Activated naive CD4-positive, alpha-beta T cell treated with anti-CD3 and anti-CD28 coated beads, Interleukin-2, amount 10 ng/mL, durations not matched to agents 7 days and 5 days (primary cell): ENCODE measurements around the gene HMGB1.
A peak's percentile ranks its signal among the peaks of the same experiment; 100 is the strongest.

Experiments used
- CTCF ChIA-PET: fragments of 350-600 bp; sonication (Branson Sonifier 250); formaldehyde crosslinking; loops from one replicate; lab custom pipeline; 2021; ENCODE audit warnings: antibody characterized with exemption; lab: Charles Lee
- DNase-seq: peaks from one replicate; pipeline ENCODE4 v3.0.0-alpha.2; 2020
- H3K27ac Mint-ChIP-seq: one replicate; pipeline ENCODE4 v1.8.0; 2021; ENCODE audit warnings: mild to moderate bottlenecking, moderate library complexity, mixed read lengths
- H3K27me3 Mint-ChIP-seq: one replicate; pipeline ENCODE4 v1.8.0; 2021; ENCODE audit warnings: mild to moderate bottlenecking, mixed read lengths
- H3K36me3 Mint-ChIP-seq: one replicate; pipeline ENCODE4 v1.8.0; 2021; ENCODE audit warnings: mixed read lengths
- H3K4me1 Mint-ChIP-seq: one replicate; pipeline ENCODE4 v1.8.0; 2021; ENCODE audit warnings: mixed read lengths
- H3K4me3 Mint-ChIP-seq: one replicate; pipeline ENCODE4 v1.8.0; 2021; ENCODE audit warnings: mild to moderate bottlenecking, moderate library complexity, mixed read lengths
- H3K9me3 Mint-ChIP-seq: one replicate; pipeline ENCODE4 v1.8.0; 2021; ENCODE audit warnings: mixed read lengths

Gene HMGB1

DNA sequence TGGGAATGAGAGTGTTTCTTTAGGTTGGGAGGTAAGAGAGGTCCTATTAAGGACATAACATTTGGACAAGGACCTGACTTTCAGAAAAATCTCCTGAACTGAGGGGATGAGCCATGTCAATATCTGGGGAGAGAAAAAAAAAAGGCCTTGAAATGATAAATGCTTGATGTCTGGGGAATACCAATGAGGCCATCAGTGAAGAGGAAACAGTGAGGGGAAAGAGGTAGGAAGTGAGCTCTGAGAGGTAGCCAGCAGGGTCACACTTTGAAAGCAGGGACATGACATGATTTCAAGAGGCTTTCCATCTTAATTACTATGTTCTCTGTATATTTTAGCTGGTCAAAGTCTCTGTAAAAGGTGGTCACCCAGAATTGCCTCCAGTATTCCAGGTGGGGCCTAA lies 53.4 kb downstream of the HMGB1 start:
- Mint-ChIP-seq H3K9me3 (no peaks in the 10 kb centered on the region), H3K27me3 (no peaks in the 10 kb centered on the region), H3K4me3 (no peak overlapping the region), H3K4me1 (peaks cover 40% of the 10 kb centered on the region), H3K27ac (no peak overlapping the region), H3K36me3 (peaks cover 2% of the 10 kb centered on the region)
- no peak for DNase-seq
- CTCF ChIA-PET: interaction anchor here (1.1 kb wide), 1 partner anchor 12 kb away, joined by 3 read pairs; no protein-coding TSS in a partner anchor

DNA sequence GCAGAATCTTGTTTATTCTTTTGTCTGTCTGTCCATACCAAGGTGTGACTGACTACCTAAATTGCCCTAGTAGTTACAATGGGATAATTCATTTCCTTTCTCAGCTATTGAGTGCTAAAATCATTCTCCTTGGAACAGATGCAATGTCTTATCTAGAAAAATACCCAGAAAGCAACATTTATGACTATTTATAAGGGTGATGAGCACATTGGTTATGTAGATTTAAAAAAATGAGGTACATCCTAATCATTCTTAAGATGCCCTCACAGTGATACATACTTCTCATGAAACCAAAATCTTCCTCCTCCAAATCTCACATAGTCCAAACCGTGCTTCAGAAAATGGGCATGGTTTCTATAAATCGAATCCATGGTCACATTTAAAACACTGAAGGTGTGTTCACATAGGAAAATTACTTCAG lies 55.0 kb downstream of the HMGB1 start:
- Mint-ChIP-seq H3K36me3 (peaks cover 2% of the 10 kb centered on the region), H3K27ac (no peak overlapping the region)
- CTCF ChIA-PET: interaction anchor here (0.6 to 1.2 kb wide), 2 partner anchors 9 to 36 kb away, joined by 3 read pairs; no protein-coding TSS in a partner anchor

DNA sequence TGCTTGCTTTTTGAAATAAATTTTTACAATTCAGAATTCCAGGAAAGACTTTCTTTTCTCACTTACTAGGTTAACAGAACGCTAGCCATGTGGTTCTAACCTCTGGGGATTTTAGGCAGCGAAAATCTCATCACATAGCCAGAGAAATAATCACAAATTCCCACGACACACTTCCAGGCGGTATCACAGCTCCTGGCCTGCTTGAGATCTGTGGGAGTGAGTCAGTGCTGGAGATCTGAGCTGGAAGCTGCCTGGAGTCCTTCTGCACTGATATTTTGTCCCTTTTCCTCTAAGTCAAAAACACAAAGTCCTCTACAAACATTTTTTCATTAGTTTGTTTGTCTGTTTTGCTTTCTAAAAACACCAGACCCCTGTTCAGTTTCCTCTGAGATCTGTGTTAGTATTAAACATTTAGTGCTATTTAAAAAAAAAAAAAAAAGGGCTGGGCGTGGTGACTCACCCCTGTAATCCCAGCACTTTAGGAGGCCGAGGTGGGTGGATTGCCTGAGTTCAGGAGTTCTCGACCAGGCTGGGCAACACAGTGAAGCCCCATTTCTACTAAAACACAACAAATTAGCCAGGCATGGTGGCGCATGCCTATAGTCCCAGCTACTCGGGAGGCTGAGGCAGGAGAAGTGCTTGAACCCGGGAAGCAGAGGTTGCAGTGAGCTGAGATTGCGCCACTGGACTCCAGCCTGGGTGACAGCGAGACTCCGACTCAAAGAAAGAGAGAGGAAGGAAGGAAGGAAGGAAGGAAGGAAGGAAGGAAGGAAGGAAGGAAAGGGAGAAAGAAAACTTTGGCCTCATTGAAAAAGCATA lies 55.6 kb downstream of the HMGB1 start:
- H3K4me1 Mint-ChIP-seq: peaks cover 37% of the 10 kb centered on the region
- no peak overlapping the region for H3K27ac Mint-ChIP-seq
- DNase-seq: no peak
- H3K27me3 Mint-ChIP-seq: peaks cover 12% of the 10 kb centered on the region
- H3K9me3 Mint-ChIP-seq: no peaks in the 10 kb centered on the region
- CTCF ChIA-PET: interaction anchor here (0.6 kb wide), 1 partner anchor 9 kb away, joined by 3 read pairs; no protein-coding TSS in a partner anchor
- no peak overlapping the region for H3K4me3 Mint-ChIP-seq
- H3K36me3 Mint-ChIP-seq: peaks cover 2% of the 10 kb centered on the region

More for the DNA sequence above, 55.0 kb downstream of the HMGB1 start:
- Mint-ChIP-seq H3K9me3 (no peaks in the 10 kb centered on the region), H3K27me3 (peaks cover 12% of the 10 kb centered on the region), H3K4me3 (no peak overlapping the region), H3K4me1 (peaks cover 43% of the 10 kb centered on the region)
- DNase-seq: no peak

DNA sequence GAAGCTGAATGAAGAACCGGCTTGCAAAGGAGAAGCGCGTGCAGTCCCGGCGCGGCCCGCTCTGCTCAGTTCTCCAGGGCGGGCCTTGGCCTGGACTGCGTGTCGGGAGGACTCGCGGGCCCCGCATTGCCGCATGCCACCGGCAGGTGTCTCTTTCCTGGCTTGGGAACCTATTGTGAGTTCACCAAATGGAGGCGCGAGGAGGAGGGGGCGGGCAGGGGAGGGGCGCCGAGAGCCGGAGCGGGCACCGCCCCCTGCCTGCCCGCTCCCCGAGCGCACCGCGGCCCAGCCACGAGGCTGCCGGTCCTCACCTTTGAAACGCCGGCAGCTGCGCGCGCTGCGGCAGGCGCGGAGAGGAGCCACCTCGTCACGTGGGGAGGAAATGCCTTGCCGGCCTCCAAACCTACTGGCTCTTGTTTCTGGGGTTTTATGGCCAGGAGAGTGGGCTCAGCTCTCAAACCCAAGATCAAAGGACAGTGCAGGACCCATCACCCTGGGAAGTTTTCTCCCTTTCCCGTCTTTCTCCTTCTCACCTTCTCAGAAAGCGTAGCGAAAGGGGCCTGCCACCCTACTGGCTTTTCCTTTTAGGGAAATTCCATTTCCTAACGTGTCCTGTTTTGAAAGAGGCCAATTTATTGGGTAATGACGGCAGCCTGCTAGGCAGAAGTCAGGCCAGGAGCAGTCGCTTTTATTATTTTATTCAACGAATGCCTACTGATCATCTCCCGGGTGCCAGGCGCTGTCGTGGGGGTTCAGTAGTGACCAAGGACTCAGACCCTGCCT lies 57.2 kb downstream of the HMGB1 start:
- no peaks in the 10 kb centered on the region for H3K9me3 Mint-ChIP-seq
- H3K36me3 Mint-ChIP-seq: peaks cover 2% of the 10 kb centered on the region
- H3K27me3 Mint-ChIP-seq: peaks cover 16% of the 10 kb centered on the region
- DNase-seq: peak; percentile 94
- CTCF ChIA-PET: interaction anchor here (0.8 to 3.4 kb wide), 8 partner anchors 10 to 163 kb away, joined by 3 to 20 read pairs (median 4); no protein-coding TSS in a partner anchor
- H3K4me3 Mint-ChIP-seq: peak overlapping the region; percentile 39
- peak overlapping the region; percentile 68 for H3K27ac Mint-ChIP-seq
- H3K4me1 Mint-ChIP-seq: peaks cover 37% of the 10 kb centered on the region

DNA sequence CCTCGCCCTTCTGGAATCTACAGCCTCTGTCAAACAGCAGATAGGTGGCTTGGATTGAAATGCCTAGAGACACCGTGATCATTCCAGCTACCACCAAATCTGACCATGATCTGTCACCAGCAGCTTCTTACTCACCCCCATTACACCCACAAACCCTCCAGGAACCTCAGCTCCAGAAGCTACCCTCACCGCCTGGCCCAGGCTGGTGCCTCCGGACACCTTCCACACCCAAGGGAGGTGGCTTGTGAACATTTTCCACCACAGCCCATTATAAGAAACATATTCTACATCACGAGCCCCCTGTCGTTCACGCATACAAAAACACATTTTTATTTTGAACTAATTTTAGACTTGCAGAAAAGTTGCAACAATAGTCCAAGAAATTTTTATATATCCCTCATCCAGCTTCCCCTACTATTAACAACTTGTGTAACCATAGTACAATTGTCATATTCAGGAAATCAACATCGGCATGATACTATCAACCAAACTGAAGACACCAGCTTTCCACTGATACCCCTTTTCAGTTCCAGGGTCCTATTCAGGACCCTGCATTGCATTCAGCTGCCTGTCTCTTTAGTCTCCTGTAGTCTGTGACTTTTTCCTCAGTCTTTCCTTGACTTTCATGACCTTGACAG lies 58.8 kb downstream of the HMGB1 start:
- CTCF ChIA-PET: interaction anchor here (1.1 to 3.4 kb wide), 5 partner anchors 13 to 98 kb away, joined by 3 to 20 read pairs (median 4); no protein-coding TSS in a partner anchor
- no peak overlapping the region for H3K27ac Mint-ChIP-seq
- H3K27me3 Mint-ChIP-seq: peaks cover 16% of the 10 kb centered on the region

More for the DNA sequence above, 58.8 kb downstream of the HMGB1 start:
- Mint-ChIP-seq H3K9me3 (no peaks in the 10 kb centered on the region), H3K4me3 (no peak overlapping the region), H3K36me3 (peaks cover 2% of the 10 kb centered on the region), H3K4me1 (peaks cover 32% of the 10 kb centered on the region)
- DNase-seq: no peak
